Measurements from ENCODE around the gene FBLN2. TPM values are rescaled to one million over a fixed set of nuclear protein-coding genes. Genes with fewer than 3 reads are reported as not detected.
A peak's percentile ranks its signal among the peaks of the same experiment; 100 is the strongest.

FBLN2 gene
- total and polyA plus RNA-seq, 7 experiments from 2014 or later, result 0.11 to 1.5 TPM; not detected in 5

- H3K27ac Mint-ChIP-seq, result no peak overlapping the region
- no peak overlapping the region for H3K4me3 Mint-ChIP-seq
- peak in 1 of 9 donors; percentile 2 for DNase-seq
- H3K9me3 Mint-ChIP-seq, result peaks cover 0 to 4% (median 0%) of the 10 kb centered on the region in 11 donors
- H3K27me3 Mint-ChIP-seq, result no peaks in the 10 kb centered on the region
- Histone ChIP-seq H3K9me3 (ENCODE audit: control insufficient read depth in 2 of 3, low read length in 3 of 3) (no peaks in the 10 kb centered on the region), H3K4me1 (ENCODE audit: control insufficient read depth in 2 of 2, insufficient read depth in 2 of 2, low read length in 2 of 2) (no peaks in the 10 kb centered on the region), H3K36me3 (ENCODE audit: control insufficient read depth in 2 of 3, insufficient read depth in 3 of 3, low read length in 3 of 3) (no peaks in the 10 kb centered on the region), H3K4me3 (ENCODE audit: low read length) (no peak overlapping the region), H3K27me3 (ENCODE audit: control insufficient read depth in 2 of 2, insufficient read depth in 2 of 2, low read length in 2 of 2) (no peaks in the 10 kb centered on the region), H3K27ac (ENCODE audit: low read depth, low read length) (no peak overlapping the region)
- ATAC-seq, result no peak
- no peaks in the 10 kb centered on the region for H3K36me3 Mint-ChIP-seq
- H3K4me1 Mint-ChIP-seq, result peaks cover 0 to 3% (median 0%) of the 10 kb centered on the region in 7 donors
- intact Hi-C loops (cut with micrococcal nuclease), result no loop called here
- ChIA-PET CTCF (no interaction called here), POLR2A (no interaction called here)
These were observed 79.5 kb downstream of the FBLN2 start for GRCh38 chr3:13628432-13628831.

GRCh38 chr3:13628841-13629551, 80.1 kb downstream of the FBLN2 start:
- Mint-ChIP-seq H3K4me3 (no peak overlapping the region), H3K27me3 (no peaks in the 10 kb centered on the region), H3K9me3 (peaks cover 0 to 4% (median 0%) of the 10 kb centered on the region in 11 donors), H3K27ac (no peak overlapping the region), H3K4me1 (peaks cover 0 to 3% (median 0%) of the 10 kb centered on the region in 7 donors), H3K36me3 (no peaks in the 10 kb centered on the region)
- intact Hi-C loops (cut with micrococcal nuclease), result no loop called here
- no peak overlapping the region for H3K27ac ChIP-seq (ENCODE audit: low read depth, low read length)
- H3K4me3 ChIP-seq (ENCODE audit: low read length), result no peak overlapping the region
- H3K9me3 ChIP-seq (ENCODE audit: control insufficient read depth in 2 of 3, low read length in 3 of 3), result no peaks in the 10 kb centered on the region
- ATAC-seq, result no peak
- no peaks in the 10 kb centered on the region for H3K36me3 ChIP-seq (ENCODE audit: control insufficient read depth in 2 of 3, insufficient read depth in 3 of 3, low read length in 3 of 3)
- peak in 1 of 9 donors; percentile 7 for DNase-seq
- CTCF ChIA-PET, result no interaction called here
- POLR2A ChIA-PET, result no interaction called here
- no peaks in the 10 kb centered on the region for H3K27me3 ChIP-seq (ENCODE audit: control insufficient read depth in 2 of 2, insufficient read depth in 2 of 2, low read length in 2 of 2)
- H3K4me1 ChIP-seq (ENCODE audit: control insufficient read depth in 2 of 2, insufficient read depth in 2 of 2, low read length in 2 of 2), result no peaks in the 10 kb centered on the region

GRCh38 chr3:13629644-13630043, 80.7 kb downstream of the FBLN2 start:
- Histone ChIP-seq H3K4me1 (ENCODE audit: control insufficient read depth in 2 of 2, insufficient read depth in 2 of 2, low read length in 2 of 2) (no peaks in the 10 kb centered on the region), H3K36me3 (ENCODE audit: control insufficient read depth in 2 of 3, insufficient read depth in 3 of 3, low read length in 3 of 3) (no peaks in the 10 kb centered on the region), H3K27me3 (ENCODE audit: control insufficient read depth in 2 of 2, insufficient read depth in 2 of 2, low read length in 2 of 2) (no peaks in the 10 kb centered on the region), H3K9me3 (ENCODE audit: control insufficient read depth in 2 of 3, low read length in 3 of 3) (no peaks in the 10 kb centered on the region), H3K27ac (ENCODE audit: low read depth, low read length) (no peak overlapping the region), H3K4me3 (ENCODE audit: low read length) (no peak overlapping the region)
- no peaks in the 10 kb centered on the region for H3K36me3 Mint-ChIP-seq
- peaks cover 0 to 4% (median 0%) of the 10 kb centered on the region in 11 donors for H3K9me3 Mint-ChIP-seq
- CTCF ChIA-PET, result no interaction called here
- H3K27ac Mint-ChIP-seq, result no peak overlapping the region
- no peak overlapping the region for H3K4me3 Mint-ChIP-seq
- intact Hi-C loops (cut with micrococcal nuclease), result no loop called here
- no peaks in the 10 kb centered on the region for H3K27me3 Mint-ChIP-seq
- peaks cover 0 to 3% (median 0%) of the 10 kb centered on the region in 7 donors for H3K4me1 Mint-ChIP-seq
- DNase-seq, result peak in 1 of 9 donors; percentile 3
- ATAC-seq, result no peak
- POLR2A ChIA-PET, result no interaction called here

- no peak for ATAC-seq
- Histone ChIP-seq H3K27ac (ENCODE audit: low read depth, low read length) (no peak overlapping the region), H3K36me3 (ENCODE audit: control insufficient read depth in 2 of 3, insufficient read depth in 3 of 3, low read length in 3 of 3) (no peaks in the 10 kb centered on the region), H3K4me1 (ENCODE audit: control insufficient read depth in 2 of 2, insufficient read depth in 2 of 2, low read length in 2 of 2) (no peaks in the 10 kb centered on the region), H3K4me3 (ENCODE audit: low read length) (no peak overlapping the region), H3K9me3 (ENCODE audit: control insufficient read depth in 2 of 3, low read length in 3 of 3) (no peaks in the 10 kb centered on the region), H3K27me3 (ENCODE audit: control insufficient read depth in 2 of 2, insufficient read depth in 2 of 2, low read length in 2 of 2) (no peaks in the 10 kb centered on the region)
- no peak overlapping the region for H3K27ac Mint-ChIP-seq
- H3K4me1 Mint-ChIP-seq, result peaks cover 0 to 3% (median 0%) of the 10 kb centered on the region in 7 donors
- POLR2A ChIA-PET, result no interaction called here
- intact Hi-C loops (cut with micrococcal nuclease), result no loop called here
- CTCF ChIA-PET, result no interaction called here
- H3K4me3 Mint-ChIP-seq, result no peak overlapping the region
- H3K27me3 Mint-ChIP-seq, result no peaks in the 10 kb centered on the region
- H3K36me3 Mint-ChIP-seq, result no peaks in the 10 kb centered on the region
- H3K9me3 Mint-ChIP-seq, result no peaks in the 10 kb centered on the region
- peak in 1 of 9 donors; percentile 3 for DNase-seq
These were observed 82.3 kb downstream of the FBLN2 start for GRCh38 chr3:13631256-13631655.

- peaks cover 0 to 3% (median 0%) of the 10 kb centered on the region in 7 donors for H3K4me1 Mint-ChIP-seq
- Histone ChIP-seq H3K4me3 (ENCODE audit: low read length) (no peak overlapping the region), H3K27me3 (ENCODE audit: control insufficient read depth in 2 of 2, insufficient read depth in 2 of 2, low read length in 2 of 2) (no peaks in the 10 kb centered on the region), H3K4me1 (ENCODE audit: control insufficient read depth in 2 of 2, insufficient read depth in 2 of 2, low read length in 2 of 2) (no peaks in the 10 kb centered on the region), H3K9me3 (ENCODE audit: control insufficient read depth in 2 of 3, low read length in 3 of 3) (no peaks in the 10 kb centered on the region), H3K27ac (ENCODE audit: low read depth, low read length) (no peak overlapping the region), H3K36me3 (ENCODE audit: control insufficient read depth in 2 of 3, insufficient read depth in 3 of 3, low read length in 3 of 3) (no peaks in the 10 kb centered on the region)
- no peak overlapping the region for H3K4me3 Mint-ChIP-seq
- DNase-seq (no peak), ATAC-seq (no peak)
- H3K9me3 Mint-ChIP-seq, result no peaks in the 10 kb centered on the region
- POLR2A ChIA-PET, result interaction anchor here (0.6 kb wide), 1 partner anchor 724 kb away, joined by 3 read pairs; no protein-coding TSS in a partner anchor
- H3K36me3 Mint-ChIP-seq, result no peaks in the 10 kb centered on the region
- intact Hi-C loops (cut with micrococcal nuclease), result no loop called here
- H3K27ac Mint-ChIP-seq, result no peak overlapping the region
- H3K27me3 Mint-ChIP-seq, result no peaks in the 10 kb centered on the region
- CTCF ChIA-PET, result no interaction called here
These were observed 84.3 kb downstream of the FBLN2 start for GRCh38 chr3:13633176-13633575.

- Mint-ChIP-seq H3K36me3 (no peaks in the 10 kb centered on the region), H3K27ac (no peak overlapping the region), H3K27me3 (no peaks in the 10 kb centered on the region), H3K4me1 (peaks cover 0 to 3% (median 0%) of the 10 kb centered on the region in 7 donors), H3K4me3 (no peak overlapping the region), H3K9me3 (no peaks in the 10 kb centered on the region)
- POLR2A ChIA-PET, result no interaction called here
- Histone ChIP-seq H3K27me3 (ENCODE audit: control insufficient read depth in 2 of 2, insufficient read depth in 2 of 2, low read length in 2 of 2) (no peaks in the 10 kb centered on the region), H3K9me3 (ENCODE audit: control insufficient read depth in 2 of 3, low read length in 3 of 3) (no peaks in the 10 kb centered on the region), H3K4me3 (ENCODE audit: low read length) (no peak overlapping the region), H3K27ac (ENCODE audit: low read depth, low read length) (no peak overlapping the region), H3K36me3 (ENCODE audit: control insufficient read depth in 2 of 3, insufficient read depth in 3 of 3, low read length in 3 of 3) (no peaks in the 10 kb centered on the region), H3K4me1 (ENCODE audit: control insufficient read depth in 2 of 2, insufficient read depth in 2 of 2, low read length in 2 of 2) (no peaks in the 10 kb centered on the region)
- CTCF ChIA-PET, result interaction anchor here (0.8 to 1.2 kb wide), 2 partner anchors 11 to 14 kb away, joined by 3 read pairs; no protein-coding TSS in a partner anchor
- ATAC-seq (no peak), DNase-seq (no peak)
- intact Hi-C loops (cut with micrococcal nuclease), result no loop called here
These were observed 85.2 kb downstream of the FBLN2 start for GRCh38 chr3:13634151-13634550.

GRCh38 chr3:13634615-13635014, 85.7 kb downstream of the FBLN2 start:
- no peaks in the 10 kb centered on the region for H3K9me3 Mint-ChIP-seq
- no peak overlapping the region for H3K27ac ChIP-seq (ENCODE audit: low read depth, low read length)
- no peaks in the 10 kb centered on the region for H3K36me3 ChIP-seq (ENCODE audit: control insufficient read depth in 2 of 3, insufficient read depth in 3 of 3, low read length in 3 of 3)
- ChIA-PET CTCF (interaction anchor here (1.2 kb wide), 1 partner anchor 10 kb away, joined by 3 read pairs; no protein-coding TSS in a partner anchor), POLR2A (no interaction called here)
- ATAC-seq (no peak), DNase-seq (no peak)
- H3K4me3 ChIP-seq (ENCODE audit: low read length), result no peak overlapping the region
- H3K4me3 Mint-ChIP-seq, result no peak overlapping the region
- H3K4me1 Mint-ChIP-seq, result peaks cover 0 to 3% (median 0%) of the 10 kb centered on the region in 7 donors
- H3K36me3 Mint-ChIP-seq, result no peaks in the 10 kb centered on the region
- no peaks in the 10 kb centered on the region for H3K9me3 ChIP-seq (ENCODE audit: control insufficient read depth in 2 of 3, low read length in 3 of 3)
- intact Hi-C loops (cut with micrococcal nuclease), result no loop called here
- no peak overlapping the region for H3K27ac Mint-ChIP-seq
- H3K4me1 ChIP-seq (ENCODE audit: control insufficient read depth in 2 of 2, insufficient read depth in 2 of 2, low read length in 2 of 2), result no peaks in the 10 kb centered on the region
- H3K27me3 ChIP-seq (ENCODE audit: control insufficient read depth in 2 of 2, insufficient read depth in 2 of 2, low read length in 2 of 2), result no peaks in the 10 kb centered on the region
- H3K27me3 Mint-ChIP-seq, result no peaks in the 10 kb centered on the region
